ENCODE measurements around the gene MTPN. TPM values are rescaled to one million over a fixed set of nuclear protein-coding genes. Genes with fewer than 3 reads are reported as not detected.
A peak's percentile ranks its signal among the peaks of the same experiment; 100 is the strongest.

MTPN gene
- total RNA-seq, 2 experiments from 2014 or later = 91.3 to 281 TPM

DNA sequence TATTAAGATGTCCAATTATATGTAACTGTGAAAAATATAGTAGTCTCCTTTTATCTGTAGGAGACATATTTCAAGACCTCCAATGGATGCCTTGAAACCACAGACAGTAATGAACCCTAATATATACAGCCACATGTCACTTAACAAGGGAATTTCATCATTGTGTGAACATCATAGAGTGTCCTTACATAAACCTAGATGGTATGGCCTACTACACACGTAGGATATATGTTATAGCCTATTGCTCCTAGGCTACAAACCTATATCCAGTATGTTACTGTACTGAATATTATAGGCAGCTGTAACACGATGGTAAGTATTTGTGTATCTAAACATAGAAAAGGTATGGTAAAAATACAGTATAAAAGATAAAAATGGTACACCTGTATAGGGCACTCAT, 32.4 kb downstream of the MTPN start:
- Histone ChIP-seq H3K4me3 (ENCODE audit: low read depth, low read length, poor library complexity, severe bottlenecking) (no peak overlapping the region), H3K4me2 (ENCODE audit: low read length) (no peak overlapping the region), H4K20me1 (ENCODE audit: insufficient read depth, low read length) (peaks cover 17% of the 10 kb centered on the region), H3K9me3 (ENCODE audit: low read length) (no peaks in the 10 kb centered on the region), H3K27ac (ENCODE audit: low read depth, low read length, poor library complexity, severe bottlenecking) (no peak overlapping the region), H2AFZ (ENCODE audit: low read length) (no peak overlapping the region), H3K79me2 (ENCODE audit: insufficient read depth, low read depth, low read length) (peaks cover 96% of the 10 kb centered on the region), H3K36me3 (ENCODE audit: insufficient read depth, low read length) (peaks cover 96% of the 10 kb centered on the region), H3K4me1 (ENCODE audit: insufficient read depth, low read length, poor library complexity, severe bottlenecking) (peaks cover 36% of the 10 kb centered on the region), H3K9me2 (ENCODE audit: insufficient read depth, low read length) (no peaks in the 10 kb centered on the region)
- DNase-seq (ENCODE audit: low spot score) = no peak
- TF ChIP-seq, protein P1, sequence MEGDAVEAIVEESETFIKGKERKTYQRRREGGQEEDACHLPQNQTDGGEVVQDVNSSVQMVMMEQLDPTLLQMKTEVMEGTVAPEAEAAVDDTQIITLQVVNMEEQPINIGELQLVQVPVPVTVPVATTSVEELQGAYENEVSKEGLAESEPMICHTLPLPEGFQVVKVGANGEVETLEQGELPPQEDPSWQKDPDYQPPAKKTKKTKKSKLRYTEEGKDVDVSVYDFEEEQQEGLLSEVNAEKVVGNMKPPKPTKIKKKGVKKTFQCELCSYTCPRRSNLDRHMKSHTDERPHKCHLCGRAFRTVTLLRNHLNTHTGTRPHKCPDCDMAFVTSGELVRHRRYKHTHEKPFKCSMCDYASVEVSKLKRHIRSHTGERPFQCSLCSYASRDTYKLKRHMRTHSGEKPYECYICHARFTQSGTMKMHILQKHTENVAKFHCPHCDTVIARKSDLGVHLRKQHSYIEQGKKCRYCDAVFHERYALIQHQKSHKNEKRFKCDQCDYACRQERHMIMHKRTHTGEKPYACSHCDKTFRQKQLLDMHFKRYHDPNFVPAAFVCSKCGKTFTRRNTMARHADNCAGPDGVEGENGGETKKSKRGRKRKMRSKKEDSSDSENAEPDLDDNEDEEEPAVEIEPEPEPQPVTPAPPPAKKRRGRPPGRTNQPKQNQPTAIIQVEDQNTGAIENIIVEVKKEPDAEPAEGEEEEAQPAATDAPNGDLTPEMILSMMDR (conservative IDR thresholded peaks at IDR 0.05; ENCODE audit: low read length) = no peak
- TF ChIP-seq EZH2phosphoT487 (IDR thresholded peaks at IDR 0.05; ENCODE audit: borderline replicate concordance, low read depth, low read length) = no peak
- POLR2A ChIA-PET = interaction anchor here (0.6 to 2.4 kb wide), 6 partner anchors 13 to 35 kb away, joined by 3 to 10 read pairs (median 4); partner anchors contain the start of gene MTPN
- no TSS peak for BruUV-seq (replicated peaks)
- CTCF ChIA-PET (ENCODE audit: unreplicated experiment) = no interaction called here
- intact Hi-C loops (cut with micrococcal nuclease; ENCODE audit: unreplicated experiment) = no loop called here

DNA sequence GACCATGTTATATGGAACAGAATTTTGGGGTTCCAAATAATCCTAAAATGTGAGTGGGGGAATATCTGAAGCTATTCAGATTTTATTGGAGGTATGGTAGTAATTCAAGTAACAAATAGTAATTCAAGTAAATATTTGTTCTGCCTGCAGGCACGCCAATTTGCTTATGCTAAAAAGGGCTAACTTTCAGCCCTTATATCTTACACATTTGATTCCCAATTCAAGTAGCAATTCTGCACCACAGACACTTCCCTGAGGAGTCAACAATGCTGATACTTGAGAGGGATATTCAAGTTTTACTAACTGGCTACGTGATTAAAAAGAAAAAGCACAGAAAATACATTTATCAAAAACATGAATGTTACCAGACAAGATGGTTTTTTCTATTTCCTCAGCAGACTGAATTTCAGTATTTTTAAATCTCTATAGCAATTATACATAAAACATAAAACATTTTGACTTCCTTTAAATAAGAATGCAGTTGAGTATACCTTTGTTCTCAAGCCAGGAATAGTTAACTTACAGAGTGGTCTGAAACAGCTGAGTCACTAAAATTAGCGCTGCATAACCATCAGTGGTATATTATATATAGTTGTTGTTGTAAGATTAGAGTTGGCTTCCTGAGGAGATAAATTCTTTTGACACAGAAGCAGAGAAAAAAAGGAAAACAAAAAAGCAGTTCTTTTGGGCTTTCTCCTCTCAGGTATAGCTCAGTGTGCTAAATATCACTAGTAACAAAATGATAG, 33.9 kb downstream of the MTPN start:
- Histone ChIP-seq H3K79me2 (ENCODE audit: insufficient read depth, low read depth, low read length) (peaks cover 94% of the 10 kb centered on the region), H3K27ac (ENCODE audit: low read depth, low read length, poor library complexity, severe bottlenecking) (peak overlapping the region; percentile 14), H3K4me2 (ENCODE audit: low read length) (peak overlapping the region; percentile 37), H3K36me3 (ENCODE audit: insufficient read depth, low read length) (peaks cover 94% of the 10 kb centered on the region), H3K9me3 (ENCODE audit: low read length) (no peaks in the 10 kb centered on the region), H3K9me2 (ENCODE audit: insufficient read depth, low read length) (no peaks in the 10 kb centered on the region), H2AFZ (ENCODE audit: low read length) (no peak overlapping the region), H3K4me3 (ENCODE audit: low read depth, low read length, poor library complexity, severe bottlenecking) (no peak overlapping the region), H4K20me1 (ENCODE audit: insufficient read depth, low read length) (peaks cover 10% of the 10 kb centered on the region; the same call in 1 of the 2 replicates), H3K4me1 (ENCODE audit: insufficient read depth, low read length, poor library complexity, severe bottlenecking) (peaks cover 32% of the 10 kb centered on the region)
- ChIA-PET POLR2A (interaction anchor here (0.6 to 3.4 kb wide), 14 partner anchors 8 to 57 kb away, joined by 3 to 17 read pairs (median 4); no protein-coding TSS in a partner anchor), CTCF (ENCODE audit: unreplicated experiment) (no interaction called here)
- DNase-seq (ENCODE audit: low spot score) = peak; percentile 33
- TF ChIP-seq, protein P1 (conservative IDR thresholded peaks at IDR 0.05; ENCODE audit: low read length) = no peak
- no peak for TF ChIP-seq EZH2phosphoT487 (IDR thresholded peaks at IDR 0.05; ENCODE audit: borderline replicate concordance, low read depth, low read length)
- no TSS peak for BruUV-seq (replicated peaks)
- intact Hi-C loops (cut with micrococcal nuclease; ENCODE audit: unreplicated experiment) = no loop called here

- peaks cover 10% of the 10 kb centered on the region; the same call in 1 of the 2 replicates for H4K20me1 ChIP-seq (ENCODE audit: insufficient read depth, low read length)
- TF ChIP-seq, protein P1 (conservative IDR thresholded peaks at IDR 0.05; ENCODE audit: low read length) = no peak
- TF ChIP-seq EZH2phosphoT487 (IDR thresholded peaks at IDR 0.05; ENCODE audit: borderline replicate concordance, low read depth, low read length) = no peak
- no peak overlapping the region for H3K4me2 ChIP-seq (ENCODE audit: low read length)
- DNase-seq (ENCODE audit: low spot score) = no peak
- peaks cover 32% of the 10 kb centered on the region for H3K4me1 ChIP-seq (ENCODE audit: insufficient read depth, low read length, poor library complexity, severe bottlenecking)
- H3K9me3 ChIP-seq (ENCODE audit: low read length) = no peaks in the 10 kb centered on the region
- no peak overlapping the region for H3K27ac ChIP-seq (ENCODE audit: low read depth, low read length, poor library complexity, severe bottlenecking)
- BruUV-seq (replicated peaks) = no TSS peak
- CTCF ChIA-PET (ENCODE audit: unreplicated experiment) = no interaction called here
- H3K9me2 ChIP-seq (ENCODE audit: insufficient read depth, low read length) = no peaks in the 10 kb centered on the region
- intact Hi-C loops (cut with micrococcal nuclease; ENCODE audit: unreplicated experiment) = no loop called here
- no peak overlapping the region for H3K4me3 ChIP-seq (ENCODE audit: low read depth, low read length, poor library complexity, severe bottlenecking)
- POLR2A ChIA-PET = interaction anchor here (0.6 to 3.4 kb wide), 11 partner anchors 9 to 58 kb away, joined by 3 to 17 read pairs (median 4); no protein-coding TSS in a partner anchor
- H3K79me2 ChIP-seq (ENCODE audit: insufficient read depth, low read depth, low read length) = peaks cover 94% of the 10 kb centered on the region
- H2AFZ ChIP-seq (ENCODE audit: low read length) = no peak overlapping the region
- peaks cover 92% of the 10 kb centered on the region for H3K36me3 ChIP-seq (ENCODE audit: insufficient read depth, low read length)
Measured at GRCh38 chr7:135942614-135943013, 34.5 kb downstream of the MTPN start.

Data from OCI-LY7 (cell line).